Activated CD4-positive, alpha-beta T cell treated with anti-CD3 and anti-CD28 coated beads for 48 hours (primary cell): ENCODE measurements around the gene P4HA1.

Experiments
- DNase-seq: peaks from one replicate; pipeline ENCODE4 v3.0.0-alpha.2; 2020

P4HA1 gene

DNA sequence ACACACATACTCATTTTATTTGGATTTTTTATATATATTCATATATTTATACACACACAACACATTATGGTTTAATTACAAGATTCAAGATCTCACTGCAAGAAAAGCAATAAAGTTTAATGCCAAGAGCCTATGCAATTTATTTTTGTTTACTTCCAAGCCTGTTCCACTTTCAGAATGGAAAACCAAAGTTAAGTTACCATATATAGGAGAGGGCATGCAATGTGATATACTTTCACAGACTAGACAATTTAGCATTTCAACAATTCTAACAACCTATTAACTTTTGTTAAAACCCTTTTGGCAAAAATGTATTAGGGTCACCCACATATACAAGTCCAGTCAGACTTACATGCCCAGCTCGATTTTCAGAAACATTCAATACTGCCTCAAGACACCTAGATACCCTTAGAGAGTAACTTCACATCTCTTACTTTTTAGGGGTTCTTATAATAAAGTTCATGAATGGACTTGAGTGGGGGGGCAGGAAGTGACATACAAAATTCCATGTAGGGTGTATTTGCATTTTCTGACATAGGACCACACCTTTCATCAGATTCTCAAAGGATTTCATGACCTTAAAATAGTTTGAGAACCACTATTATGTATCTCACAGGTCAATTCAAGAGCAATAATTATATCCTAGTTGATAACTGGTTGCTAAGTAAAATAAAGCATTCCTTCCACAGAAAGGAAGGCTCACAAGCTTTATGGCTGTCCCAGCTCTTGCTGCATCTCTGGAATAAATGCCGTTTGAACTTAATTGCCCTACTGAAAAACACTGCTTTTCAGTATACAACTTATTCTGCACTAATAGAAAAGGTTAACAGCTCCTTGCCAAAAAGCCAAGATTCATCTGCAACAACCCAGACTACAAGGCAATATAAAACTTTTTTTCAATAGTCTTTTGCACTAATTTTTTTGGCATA is 2.5 kb downstream of the P4HA1 start:
- no peak for DNase-seq

DNA sequence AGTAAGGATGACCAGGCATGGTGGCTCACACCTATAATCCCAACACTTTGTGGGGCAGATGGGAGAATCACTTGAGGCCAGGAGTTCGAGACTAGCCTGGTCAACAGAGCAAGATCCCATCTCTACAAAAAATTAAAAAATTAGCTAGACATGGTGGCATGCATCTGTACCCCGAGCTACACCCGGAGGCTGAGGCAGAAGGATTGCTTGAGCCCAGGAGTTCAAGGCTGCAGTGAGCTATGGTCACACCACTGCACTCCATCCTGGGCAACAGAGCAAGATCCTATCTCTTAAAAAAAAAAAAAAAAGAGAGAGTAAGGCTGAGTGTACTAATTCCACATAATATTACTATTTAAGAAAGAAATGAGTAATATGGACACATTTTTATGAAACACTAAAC is 3.8 kb downstream of the P4HA1 start:
- DNase-seq, result no peak

GRCh38 chr10:73088304-73088703 is 8.4 kb downstream of the P4HA1 start:
- no peak for DNase-seq

DNA sequence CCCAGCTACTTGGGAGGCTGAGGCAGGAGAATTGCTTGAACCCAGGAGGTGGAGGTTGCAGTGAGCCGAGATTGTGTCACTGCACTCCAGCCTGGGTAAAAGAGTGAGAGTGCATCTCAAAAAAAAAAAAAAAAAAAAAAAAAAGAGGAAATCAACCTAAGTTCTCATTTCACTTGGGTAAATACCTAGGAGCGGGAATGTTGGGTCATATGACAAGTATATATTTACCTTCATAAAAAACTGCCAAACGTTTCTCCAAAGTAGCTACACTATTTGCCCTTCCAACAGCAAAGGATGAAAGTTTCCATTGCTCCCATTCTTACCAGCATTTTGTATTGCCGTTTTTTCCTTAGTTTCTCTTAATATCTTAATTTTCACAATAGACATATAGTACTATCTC is 9.8 kb downstream of the P4HA1 start:
- DNase-seq, result no peak

GRCh38 chr10:73084209-73084608 is 12.5 kb downstream of the P4HA1 start:
- DNase-seq, result no peak

DNA sequence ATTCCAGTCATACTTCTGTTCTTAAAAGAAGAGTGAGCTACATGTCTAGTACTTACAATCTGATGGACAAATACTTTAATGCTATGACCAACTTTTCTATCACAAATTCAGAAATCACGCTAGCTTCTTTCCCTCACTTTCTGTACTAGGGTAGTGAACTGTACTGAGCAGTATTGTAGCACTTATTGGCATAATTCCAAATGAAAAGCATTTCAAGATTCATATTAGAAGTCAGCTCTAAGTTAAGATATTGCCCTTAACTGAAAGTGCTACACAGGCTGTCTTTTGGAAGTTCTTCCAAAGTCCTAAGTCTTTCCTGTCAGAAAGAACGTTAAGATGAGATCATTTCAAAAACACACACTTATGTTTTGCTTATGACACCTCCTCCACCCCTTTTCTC is 13.4 kb downstream of the P4HA1 start:
- no peak for DNase-seq

GRCh38 chr10:73079779-73080541 is 16.7 kb downstream of the P4HA1 start:
- no peak for DNase-seq

DNA sequence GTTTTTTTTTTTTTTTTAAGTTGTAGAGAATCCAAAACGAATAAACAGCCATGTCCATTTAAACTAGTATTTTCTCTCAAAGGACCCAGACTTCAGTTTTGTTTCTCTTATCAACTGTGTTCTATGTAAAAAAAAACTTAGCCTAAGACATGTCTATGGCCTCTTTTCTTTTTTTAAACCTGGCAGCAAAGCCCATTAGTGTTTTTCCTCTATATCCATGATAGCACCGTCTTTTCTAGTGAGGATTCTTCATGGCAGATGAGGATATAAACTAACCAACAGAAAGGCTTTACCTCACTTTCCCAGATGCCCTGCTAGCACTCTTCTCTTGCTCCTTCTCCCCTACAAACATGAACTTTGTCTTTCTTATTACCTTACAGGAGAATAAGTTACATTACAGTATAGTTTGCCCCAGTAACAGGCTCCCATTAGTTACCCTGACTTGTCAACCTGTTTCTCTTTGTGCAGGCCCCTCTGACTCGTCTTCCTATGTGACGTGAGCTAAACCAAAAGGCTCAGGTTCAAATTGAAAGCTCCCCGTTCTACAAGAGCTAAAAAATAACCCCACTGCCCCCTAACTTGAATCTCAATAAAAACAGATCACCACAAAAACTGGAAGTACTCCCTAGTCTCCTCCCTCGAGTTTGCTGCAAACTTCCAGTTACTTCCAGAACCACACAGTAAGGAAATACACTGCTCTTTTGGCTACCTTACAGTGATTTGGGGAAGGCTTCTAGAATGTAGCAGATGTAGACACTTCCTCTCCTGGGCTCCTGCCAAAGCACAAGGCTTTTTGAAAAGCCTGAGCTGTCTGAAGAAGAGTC is 20.1 kb downstream of the P4HA1 start:
- no peak for DNase-seq

GRCh38 chr10:73075829-73076228 is 20.8 kb downstream of the P4HA1 start:
- DNase-seq, result no peak

DNA sequence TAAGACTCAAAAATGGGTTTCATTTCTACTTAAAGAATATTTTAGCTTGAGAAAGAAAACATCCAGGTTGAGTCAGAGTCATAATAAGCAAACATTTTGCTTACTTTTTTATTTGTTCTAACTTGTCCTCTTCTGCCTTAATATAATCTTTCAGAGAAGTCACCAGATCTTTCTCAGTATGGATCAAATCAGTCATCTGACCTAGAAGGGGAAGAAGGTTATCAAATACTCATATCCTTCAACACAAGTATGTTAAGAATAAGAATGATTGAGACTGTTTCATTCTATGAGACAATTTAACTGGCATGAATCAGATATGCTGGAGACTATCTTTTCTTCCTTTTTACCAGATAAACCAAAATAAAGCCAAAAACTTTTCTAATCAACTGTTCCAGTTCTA is 23.0 kb downstream of the P4HA1 start:
- DNase-seq, result no peak

GRCh38 chr10:73065441-73065840 is 31.2 kb downstream of the P4HA1 start:
- no peak for DNase-seq

GRCh38 chr10:73061743-73062142 is 34.9 kb downstream of the P4HA1 start:
- no peak for DNase-seq

GRCh38 chr10:73060738-73061635 is 35.7 kb downstream of the P4HA1 start:
- DNase-seq, result no peak

DNA sequence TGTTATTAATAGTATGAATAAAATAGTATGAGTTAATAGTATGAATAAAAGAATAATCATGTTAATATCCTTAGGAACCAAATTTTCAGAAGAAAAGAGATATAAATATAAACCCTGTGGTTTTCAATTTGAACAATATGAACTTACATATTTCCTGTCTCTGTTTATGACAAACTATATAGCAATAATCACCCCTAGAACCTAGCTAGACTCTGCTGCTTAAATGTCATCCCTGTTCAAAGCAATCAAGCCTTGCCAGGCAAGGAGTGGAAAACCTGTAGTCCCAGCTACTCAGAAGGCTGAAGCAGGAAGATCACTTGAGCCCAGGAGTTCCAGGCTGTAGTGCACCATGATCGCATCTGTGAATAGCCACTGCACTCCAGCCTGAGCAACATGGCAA is 36.5 kb downstream of the P4HA1 start:
- no peak for DNase-seq

GRCh38 chr10:73058057-73058591 is 38.5 kb downstream of the P4HA1 start:
- DNase-seq, result no peak

DNA sequence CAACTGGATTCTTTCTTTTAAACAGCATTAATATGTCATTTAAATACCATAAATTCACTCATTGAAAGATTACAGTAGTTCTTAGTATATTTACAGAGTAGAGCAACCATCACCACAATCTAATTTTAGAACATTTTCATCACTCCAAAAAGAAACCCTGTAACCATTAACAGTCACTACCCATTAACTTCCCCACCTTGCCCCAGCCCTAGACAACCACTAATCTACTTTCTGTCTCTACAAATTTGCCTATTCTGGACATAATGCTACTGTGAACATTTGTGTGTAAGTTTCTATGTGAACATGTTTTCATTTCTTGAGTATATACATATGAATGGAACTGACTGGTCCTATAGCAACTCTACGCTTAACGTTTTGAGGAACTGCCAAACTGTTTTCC is 42.4 kb downstream of the P4HA1 start:
- no peak for DNase-seq

DNA sequence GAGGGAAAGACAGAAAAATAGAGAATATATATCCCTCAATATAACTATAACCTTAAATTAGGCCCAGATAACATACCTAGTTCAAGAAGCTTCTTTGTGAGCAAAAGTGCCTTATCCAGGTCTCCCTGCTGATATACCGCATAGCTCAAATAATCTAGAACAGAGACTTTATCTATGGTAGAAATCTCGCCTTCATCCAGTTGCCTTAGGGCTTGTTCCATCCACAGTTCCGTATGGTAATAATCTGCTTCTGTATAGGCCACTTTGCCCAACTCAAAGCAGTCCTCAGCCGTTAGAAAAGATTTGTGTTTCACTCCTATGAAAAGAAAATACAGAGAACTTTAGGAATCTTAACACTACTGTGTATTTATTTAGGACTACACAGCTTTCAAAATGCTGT is 43.4 kb downstream of the P4HA1 start:
- DNase-seq, result no peak

DNA sequence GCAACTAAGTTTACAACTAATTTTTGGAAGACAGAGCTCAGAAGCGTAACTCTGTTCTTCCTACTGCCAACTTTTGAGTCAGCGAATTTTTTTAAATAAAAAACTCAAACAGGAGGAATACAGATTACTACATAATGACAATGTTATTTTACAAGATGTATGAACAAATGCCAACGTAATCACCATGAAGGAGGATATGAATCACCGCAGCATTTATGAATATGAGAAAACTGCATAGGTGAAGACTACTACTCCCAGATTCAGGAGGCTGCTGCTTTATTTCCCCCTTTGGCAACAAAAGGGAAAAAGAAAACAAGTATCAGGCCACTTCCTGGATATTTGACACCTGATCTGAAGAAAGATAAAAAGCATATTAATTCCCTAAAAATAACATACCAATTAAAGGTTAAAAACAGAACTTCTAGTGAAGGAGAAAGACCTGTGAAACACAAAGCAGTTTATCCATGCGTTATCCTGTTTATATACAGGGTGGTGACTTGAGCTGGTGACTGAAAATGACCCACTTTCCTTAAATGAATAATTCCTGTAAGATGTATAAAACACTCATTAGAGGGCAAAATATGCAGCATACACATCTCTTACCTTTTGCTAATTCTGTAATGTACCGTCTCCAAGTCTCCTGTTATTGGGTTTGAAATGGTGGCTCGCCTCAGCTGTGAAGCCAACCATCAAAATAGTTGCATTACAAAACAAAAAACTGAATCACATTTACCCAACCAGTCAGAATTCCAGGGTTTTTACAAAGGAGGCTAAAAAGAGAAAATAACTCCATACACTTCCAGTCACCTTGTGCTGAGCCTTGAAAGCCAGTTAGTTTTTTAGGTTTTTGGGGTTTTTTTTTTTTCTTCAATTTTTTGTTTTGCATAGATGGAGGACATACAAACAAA is 52.0 kb downstream of the P4HA1 start:
- DNase-seq, result no peak

DNA sequence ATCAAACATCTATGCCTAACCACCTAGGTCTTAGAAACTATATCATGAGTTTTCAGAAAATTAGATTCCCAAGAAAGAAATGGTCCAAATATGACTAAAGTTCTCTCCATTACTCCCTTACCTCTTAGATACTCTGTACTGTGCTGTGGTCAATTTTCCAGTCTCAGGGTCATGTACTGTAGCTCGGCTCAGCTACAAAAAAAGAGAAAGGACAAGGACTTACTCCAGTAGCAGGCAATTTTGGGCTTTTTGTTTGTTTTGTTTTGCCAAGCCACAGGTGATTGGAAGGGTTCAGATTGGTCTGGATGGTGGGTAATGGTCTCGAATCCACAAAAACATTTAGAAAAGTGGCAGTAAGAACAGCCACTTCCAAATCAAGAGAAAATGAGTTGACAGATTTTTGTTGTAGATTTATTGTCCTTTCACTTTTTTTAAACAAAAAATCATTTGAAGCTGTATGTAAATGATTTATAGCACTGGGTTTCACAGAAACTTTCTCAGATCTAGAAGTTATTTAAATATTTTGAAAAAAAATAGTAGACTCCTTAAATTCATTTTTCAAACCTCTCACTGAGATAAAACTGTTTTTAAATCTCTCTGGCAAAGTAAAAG is 52.8 kb downstream of the P4HA1 start:
- DNase-seq, result no peak

GRCh38 chr10:73043319-73043718 is 53.3 kb downstream of the P4HA1 start:
- no peak for DNase-seq
